HepG2 (cell line): Measurements from ENCODE around the gene TAF11. TPM values are rescaled to one million over a fixed set of nuclear protein-coding genes. Genes with fewer than 3 reads are reported as not detected.

Experiments used
- CHD4 ChIP-seq: fragments of 200-600 bp; sonication (generic); IDR thresholded peaks from 2 replicates; pipeline ENCODE4 v1.7.0; 2017; ENCODE audit warnings: mild to moderate bottlenecking, low read length, borderline replicate concordance
- FOXC1 ChIP-seq: sonication (generic); formaldehyde crosslinking; IDR thresholded peaks from 2 replicates; pipeline ENCODE4 v1.8.0; 2022; ENCODE audit warnings: mild to moderate bottlenecking, missing genetic modification reagents, borderline replicate concordance
- IRF1 ChIP-seq: sonication (generic); formaldehyde crosslinking; IDR thresholded peaks from 2 replicates; pipeline ENCODE4 v1.4.0; 2020; ENCODE audit warnings: low read depth, mild to moderate bottlenecking, missing genetic modification reagents
- IRF2 ChIP-seq: IDR thresholded peaks from 2 replicates; pipeline ENCODE4 v1.6.1; 2018; ENCODE audit warnings: missing genetic modification reagents, missing compliant biosample characterization
- MYPOP ChIP-seq: sonication (generic); formaldehyde crosslinking; IDR thresholded peaks from 2 replicates; pipeline ENCODE4 v1.8.1; 2023; ENCODE audit warnings: mild to moderate bottlenecking, moderate library complexity, missing genetic modification reagents
- SCMH1 ChIP-seq: sonication (generic); formaldehyde crosslinking; IDR thresholded peaks from 2 replicates; pipeline ENCODE4 v1.9.0; 2021; ENCODE audit warnings: missing genetic modification reagents, mild to moderate bottlenecking, borderline replicate concordance
- ZHX1 ChIP-seq: sonication (generic); formaldehyde crosslinking; IDR thresholded peaks from 2 replicates; pipeline ENCODE4 v1.8.1; 2022; ENCODE audit warnings: low read depth, mild to moderate bottlenecking, missing genetic modification reagents
- ZMYM4 ChIP-seq: sonication (generic); formaldehyde crosslinking; IDR thresholded peaks from 2 replicates; pipeline ENCODE4 v1.8.1; 2023; ENCODE audit warnings: mild to moderate bottlenecking, missing genetic modification reagents
- ZNF337 ChIP-seq: sonication (generic); formaldehyde crosslinking; IDR thresholded peaks from 2 replicates; pipeline ENCODE4 v1.5.1; 2020; ENCODE audit warnings: missing genetic modification reagents, low read depth, mild to moderate bottlenecking, borderline replicate concordance
- ZNF484 ChIP-seq: sonication (generic); formaldehyde crosslinking; IDR thresholded peaks from 2 replicates; pipeline ENCODE4 v1.5.1; 2020; ENCODE audit warnings: mild to moderate bottlenecking, low read depth, missing genetic modification reagents, borderline replicate concordance
- ZNF569 ChIP-seq: sonication (generic); formaldehyde crosslinking; IDR thresholded peaks from 2 replicates; pipeline ENCODE4 v1.5.0; 2020; ENCODE audit warnings: mild to moderate bottlenecking, missing genetic modification reagents, moderate library complexity, borderline replicate concordance
- ZNF576 ChIP-seq: sonication (generic); formaldehyde crosslinking; IDR thresholded peaks from 2 replicates; pipeline ENCODE4 v1.4.0; 2020; ENCODE audit warnings: mild to moderate bottlenecking, missing genetic modification reagents
- ZNF687 ChIP-seq: sonication (generic); formaldehyde crosslinking; IDR thresholded peaks from 2 replicates; pipeline ENCODE4 v1.5.1; 2020; ENCODE audit warnings: mild to moderate bottlenecking, missing genetic modification reagents, moderate library complexity
- ZNF782 ChIP-seq: sonication (generic); formaldehyde crosslinking; IDR thresholded peaks from 2 replicates; pipeline ENCODE4 v1.4.0; 2020; ENCODE audit warnings: missing genetic modification reagents, mild to moderate bottlenecking, borderline replicate concordance
- ZNF883 ChIP-seq: sonication (generic); formaldehyde crosslinking; IDR thresholded peaks from 2 replicates; pipeline ENCODE4 v1.5.1; 2020; ENCODE audit warnings: mild to moderate bottlenecking, missing genetic modification reagents; ENCODE audit errors: not compliant biosample characterization
- ZUFSP ChIP-seq: sonication (generic); formaldehyde crosslinking; IDR thresholded peaks from 2 replicates; pipeline ENCODE4 v1.9.0; 2021; ENCODE audit warnings: missing genetic modification reagents, mild to moderate bottlenecking, borderline replicate concordance
- polyA plus RNA-seq, 8 experiments: library from polyadenylated mRNA; depleted of rRNA in 3 of 8; stranded (reverse) in 7 of 8; unstranded in 1 of 8; fragments of >200 nt; fragmentation: Illumina TruSeq in 4 of 8; extraction: Trizol in 4 of 8; gene quantifications; 2 replicates each; pipeline versions ENCODE4 v1.2.1 to v1.2.3, GENCODE V29; 2011 to 2016; ENCODE audit warnings: low read depth in 4 of 8, missing spikeins in 1 of 8, mixed read lengths in 1 of 8; ENCODE audit not compliant: insufficient read depth in 1 of 8
- total RNA-seq, 5 experiments: library from RNA; depleted of rRNA; stranded (reverse); fragments of >200 nt; fragmentation: Illumina TruSeq; extraction: Trizol; gene quantifications; 2 replicates each; pipeline ENCODE4 v1.2.3, GENCODE V29; 2016; ENCODE audit warnings: low read depth in 1 of 5

TAF11 gene
- total and polyA plus RNA-seq, 2 of the 13 experiments (the other 11 are each of a cell fraction or from before 2014, with no cell fraction given): 35.4 to 73.6 TPM

GRCh38 chr6:34887753-34888513, at the start of gene TAF11 (continued):
- TF ChIP-seq ZHX1 (CRISPR knock-in tag): no peak
- TF ChIP-seq IRF1 (CRISPR knock-in tag): no peak
- TF ChIP-seq CHD4: no peak
- TF ChIP-seq ZNF569: no peak
- peak; percentile 44; the same call in 1 of the 2 replicates for TF ChIP-seq MYPOP (CRISPR knock-in tag)
- TF ChIP-seq ZNF576 (CRISPR knock-in tag): no peak
- peak; percentile 92; the same call in 1 of the 2 replicates for TF ChIP-seq ZMYM4 (CRISPR knock-in tag)
- no peak for TF ChIP-seq ZUFSP (CRISPR knock-in tag)
- TF ChIP-seq ZNF484: no peak
- peak; percentile 30; the same call in 1 of the 2 replicates for TF ChIP-seq ZNF782
- TF ChIP-seq ZNF883 (CRISPR knock-in tag): peak; percentile 92
- peak; percentile 65; the same call in 1 of the 2 replicates for TF ChIP-seq FOXC1 (CRISPR knock-in tag)
- TF ChIP-seq SCMH1: no peak
- TF ChIP-seq ZNF687 (CRISPR knock-in tag): peak; percentile 83
- peak; percentile 74 for TF ChIP-seq ZNF337 (CRISPR knock-in tag)
- TF ChIP-seq IRF2 (CRISPR knock-in tag): peak; percentile 96
